Measurements from ENCODE around the gene PDP2.
"Not testable (repeated sequence)": the region's sequence is repeated elsewhere in the genome, so short reads cannot be mapped to it uniquely, and the experiment has no call there.

PDP2 gene

DNA sequence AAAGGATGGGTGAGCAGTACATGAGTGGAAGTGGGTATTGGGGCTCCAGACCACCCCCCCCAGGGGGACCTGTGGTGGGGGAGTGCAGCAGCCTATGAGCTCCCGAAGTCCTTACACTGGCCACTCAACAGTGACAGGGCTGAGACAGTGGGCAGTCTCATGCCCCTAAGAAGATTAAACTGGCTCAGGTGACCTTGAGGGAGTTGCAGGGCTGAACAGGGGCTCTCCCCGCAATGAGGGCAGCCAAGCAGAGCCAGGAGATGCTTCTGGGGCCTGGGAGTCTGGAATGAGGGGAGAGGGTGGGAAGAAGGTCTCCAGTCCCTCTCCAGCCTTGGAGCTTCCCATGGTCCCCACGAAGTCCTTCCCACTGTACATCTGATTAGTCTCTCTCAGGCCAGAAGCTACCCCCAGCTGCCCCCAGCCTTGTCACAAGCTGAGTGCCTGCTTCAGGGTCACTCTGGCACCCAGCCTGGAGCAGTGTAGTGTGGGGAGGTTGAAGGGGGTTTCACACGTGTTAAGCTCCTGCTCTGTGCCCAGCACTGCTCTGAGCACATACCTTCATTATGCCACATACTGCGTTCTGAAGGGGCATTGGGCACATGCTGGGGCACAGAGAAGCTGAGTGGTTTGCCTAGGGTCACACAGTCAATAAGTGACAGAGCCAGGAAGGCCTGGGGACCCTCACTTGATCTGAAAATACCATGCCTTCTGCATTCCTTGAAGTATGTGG lies 39.4 kb downstream of the PDP2 start:
- DNase-seq (ENCODE audit: low spot score), result no peak

DNA sequence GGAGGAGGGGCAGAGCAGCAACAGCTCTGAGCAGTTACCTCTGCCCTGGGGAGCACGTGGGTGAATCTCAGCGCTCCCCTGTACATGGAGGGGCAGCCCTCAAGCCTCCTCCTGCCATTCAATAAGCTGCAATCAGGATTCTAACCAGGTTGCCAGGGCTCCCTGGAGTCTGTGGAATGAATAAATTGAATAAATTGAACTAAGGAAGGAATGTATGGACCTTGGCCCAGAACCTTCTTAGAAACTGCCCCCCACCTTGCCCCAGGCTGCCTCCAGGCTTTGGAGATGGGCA lies 39.9 kb downstream of the PDP2 start:
- no peak for DNase-seq (ENCODE audit: low spot score)

DNA sequence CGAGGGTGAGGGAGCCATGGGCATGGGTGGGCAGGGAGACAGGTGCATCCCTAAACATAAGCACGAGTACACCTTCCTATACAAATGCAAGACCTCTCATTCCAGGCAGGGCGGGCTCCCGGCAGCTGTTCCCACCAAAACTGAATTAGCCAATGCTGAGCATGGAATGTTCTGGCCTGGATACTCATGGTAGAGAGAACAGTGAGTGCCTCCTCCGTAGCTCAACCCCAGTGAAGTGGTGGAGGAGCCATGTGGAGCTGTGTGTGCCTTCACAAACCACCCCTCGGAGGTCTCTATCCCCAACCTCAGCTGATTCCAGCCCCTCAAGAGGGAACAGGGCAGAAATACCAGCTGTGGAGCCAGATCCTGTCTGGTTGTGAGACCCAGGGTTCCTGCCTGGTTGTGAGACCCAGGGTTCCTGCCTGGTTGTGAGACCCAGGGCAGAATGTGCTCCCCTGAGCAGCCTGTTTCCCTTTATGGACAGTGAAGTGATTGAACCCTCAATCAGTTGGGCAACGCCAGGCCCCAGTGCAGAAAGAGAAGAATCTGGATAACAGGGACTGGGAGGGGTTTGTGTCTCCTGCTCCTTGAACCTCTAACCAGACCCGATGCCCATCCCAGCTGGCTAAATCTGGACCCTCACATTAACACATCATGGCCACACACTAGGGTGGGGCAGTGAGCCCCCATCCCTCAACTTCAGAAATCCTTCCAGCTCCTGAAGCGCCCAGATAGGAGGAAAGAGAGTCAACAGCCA lies 40.8 kb downstream of the PDP2 start:
- no peak for DNase-seq (ENCODE audit: low spot score)

DNA sequence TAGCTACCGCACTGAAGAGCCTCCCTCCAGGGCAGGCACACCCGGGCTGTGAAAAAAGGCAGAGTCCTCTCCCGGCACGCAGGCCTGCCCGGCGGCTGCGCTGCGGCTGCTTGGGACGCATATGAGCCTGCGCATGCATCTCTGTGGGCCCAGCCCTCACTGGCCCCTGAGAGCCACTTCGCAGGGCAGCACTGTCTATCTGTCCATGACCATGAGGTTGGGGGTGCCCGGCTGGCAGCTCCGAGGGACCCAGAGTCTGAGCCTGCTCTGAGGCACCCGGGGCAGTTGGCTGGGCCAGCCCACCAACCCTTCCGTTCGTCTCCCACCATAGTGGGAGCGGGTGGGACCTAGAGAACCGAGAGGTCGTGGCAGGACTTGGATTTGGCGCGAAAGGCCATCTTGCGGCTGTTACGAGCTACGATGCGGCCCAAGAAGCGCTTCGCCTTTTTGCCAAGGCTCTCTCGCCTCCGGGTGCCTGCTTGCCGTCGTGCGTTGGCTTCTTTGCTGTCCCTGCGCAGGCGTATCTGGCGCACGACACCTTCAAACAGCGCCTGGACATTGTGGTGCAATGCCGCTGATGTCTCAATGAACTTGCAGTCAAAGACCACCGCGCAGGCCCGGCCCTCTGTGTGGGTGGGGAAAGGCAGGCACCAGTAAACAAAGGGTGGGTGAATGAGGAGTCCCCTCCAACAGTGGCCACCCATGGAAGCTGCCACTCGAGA lies 41.6 kb downstream of the PDP2 start:
- DNase-seq (ENCODE audit: low spot score), result no peak

DNA sequence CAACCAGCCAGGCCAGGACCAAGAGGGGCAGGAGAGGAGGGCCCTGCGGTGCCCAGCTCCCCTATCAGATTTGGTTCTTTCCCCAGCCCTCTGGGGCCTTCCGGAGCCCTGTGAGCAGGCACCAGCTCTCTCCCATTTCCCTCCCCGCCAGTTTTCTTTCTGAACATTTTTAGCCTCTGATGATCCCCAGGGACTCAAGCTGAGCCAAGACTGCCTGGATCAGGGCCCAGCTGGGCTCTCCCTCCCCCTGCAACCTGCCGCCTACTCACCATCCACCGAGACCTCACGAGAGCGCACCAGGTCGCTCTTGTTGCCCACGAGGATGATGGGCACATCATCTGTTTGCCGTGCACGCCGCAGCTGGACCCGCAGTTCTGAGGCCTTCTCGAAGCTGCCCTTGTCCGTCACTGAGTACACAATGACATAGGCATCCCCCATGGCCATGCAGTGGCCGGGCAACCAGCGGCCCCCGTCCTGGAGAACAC lies 43.0 kb downstream of the PDP2 start:
- no peak for DNase-seq (ENCODE audit: low spot score)

DNA sequence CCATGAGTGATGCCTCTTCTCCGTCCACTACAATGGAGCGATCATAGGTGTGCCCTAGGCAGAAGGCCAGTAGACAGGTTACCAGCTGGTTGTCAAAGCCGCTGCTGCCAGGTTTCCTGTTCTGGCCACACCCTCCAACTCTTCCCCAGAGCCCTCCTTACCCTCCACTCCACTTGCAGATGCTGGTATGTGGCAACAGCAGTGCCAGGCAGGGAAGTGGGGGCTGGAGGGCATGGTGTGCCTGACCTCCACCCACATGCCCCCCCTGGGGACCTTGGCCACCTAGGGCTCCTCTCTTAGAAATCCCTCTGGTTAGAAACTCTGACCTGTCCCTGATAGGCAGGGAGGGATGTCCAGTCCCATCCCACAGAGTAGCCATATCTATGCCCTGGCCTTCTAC lies 43.6 kb downstream of the PDP2 start:
- DNase-seq (ENCODE audit: low spot score), result no peak

DNA sequence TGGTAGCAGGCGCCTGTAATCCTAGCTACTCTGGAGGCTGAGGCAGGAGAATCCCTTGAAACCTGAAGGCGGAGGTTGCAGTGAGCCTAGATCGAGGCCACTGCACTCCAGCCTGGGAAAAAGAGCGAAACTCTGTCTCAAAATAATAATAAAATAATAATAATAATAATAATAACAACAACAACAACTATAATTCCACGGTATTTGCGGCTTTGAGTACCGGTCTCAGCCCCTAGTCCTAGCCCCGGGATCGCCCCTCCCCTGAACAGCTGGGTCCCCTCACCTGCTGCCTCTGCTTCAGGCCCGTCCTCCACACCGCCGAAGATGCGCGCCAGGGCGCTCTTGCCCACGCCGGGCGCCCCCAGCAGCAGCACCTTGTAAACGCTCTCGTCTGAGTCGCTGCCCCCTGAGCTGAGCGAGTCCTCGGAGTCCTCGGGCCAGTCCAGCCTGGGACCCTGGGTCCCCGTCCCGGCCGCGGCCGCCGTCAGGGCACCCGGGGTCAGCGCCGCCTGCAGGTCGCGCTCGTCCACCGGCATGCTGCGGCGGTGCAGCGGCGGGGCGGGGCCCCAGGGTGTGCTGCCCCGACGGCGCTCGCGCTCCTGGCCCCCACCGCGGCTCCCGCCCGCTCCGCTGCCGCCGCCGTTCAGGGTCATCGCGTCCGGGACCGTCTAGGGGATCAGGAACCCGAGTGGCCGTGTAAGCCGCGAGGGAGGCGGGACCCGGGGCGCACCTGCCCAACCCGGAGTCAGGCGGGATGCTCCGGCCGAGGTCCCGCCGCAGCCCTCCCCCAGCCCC lies 44.4 kb downstream of the PDP2 start:
- DNase-seq (ENCODE audit: low spot score), result no peak

DNA sequence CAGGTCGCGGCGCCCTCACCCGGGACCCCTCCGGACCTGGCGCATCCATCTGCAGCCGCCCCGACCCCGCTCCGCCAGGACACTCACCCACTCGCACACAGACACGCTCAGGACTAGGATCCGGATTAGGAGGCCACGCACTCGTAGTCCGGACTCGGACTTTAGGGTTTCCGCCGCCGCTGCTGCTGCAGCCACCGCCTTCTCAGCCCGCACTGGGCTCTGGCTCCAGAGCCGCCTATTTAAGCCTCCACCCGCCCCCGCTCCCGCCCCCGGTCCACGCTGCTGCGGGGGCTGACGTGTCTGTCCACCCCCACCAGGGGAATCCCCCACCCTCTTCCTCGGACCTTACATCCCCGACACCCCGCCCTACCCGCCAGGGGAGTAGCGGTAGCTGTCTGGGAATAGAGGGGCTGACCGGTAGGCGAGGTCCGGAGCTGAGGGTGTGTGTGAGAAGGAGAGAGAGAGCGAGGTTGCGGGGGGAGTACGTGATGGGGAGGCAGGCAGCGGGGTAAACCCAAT lies 45.1 kb downstream of the PDP2 start, which contains the start of gene RRAD:
RRAD (minus strand) TSS at position 214 of the 519 bp plus-strand sequence. CDS start 356 bp downstream, outside the sequence.
- no peak for DNase-seq (ENCODE audit: low spot score)

DNA sequence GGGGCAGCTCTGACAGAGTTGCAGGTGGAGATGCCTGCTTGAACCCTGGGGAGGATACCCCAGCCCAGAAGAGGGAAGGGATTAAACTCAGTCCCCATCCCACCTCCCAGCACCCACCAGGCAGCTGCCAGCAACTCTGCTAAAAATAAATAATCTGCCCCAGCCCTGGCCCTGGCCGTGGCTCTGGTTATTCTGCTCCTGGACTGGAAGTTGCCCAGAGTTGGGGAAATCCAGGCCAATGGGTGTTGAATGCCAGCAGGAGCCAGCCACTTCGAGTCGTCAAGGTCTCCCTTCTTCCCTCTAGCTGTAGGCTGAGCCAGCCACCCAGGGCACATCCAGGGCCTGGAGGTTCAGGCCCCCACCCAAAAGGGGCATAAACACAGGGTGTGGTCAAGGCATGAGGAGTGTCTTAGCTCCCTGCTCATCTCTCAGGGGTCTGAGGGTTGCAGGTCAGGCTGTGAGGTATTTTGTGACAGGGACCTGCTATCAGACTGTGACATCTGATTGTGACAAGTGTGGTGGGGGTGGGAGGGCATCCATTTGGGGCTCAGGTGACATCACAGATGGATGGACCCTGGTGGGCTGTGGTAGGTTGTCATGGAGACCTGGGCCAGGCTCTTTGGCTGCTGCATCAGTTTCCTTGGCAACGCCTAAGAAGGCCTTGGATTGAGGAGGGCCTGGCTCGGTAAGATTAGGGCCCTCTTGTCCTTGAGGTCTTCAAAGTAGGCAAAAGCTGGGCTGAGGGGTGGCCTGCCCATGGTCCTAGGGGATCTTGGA lies 46.0 kb downstream of the PDP2 start:
- DNase-seq (ENCODE audit: low spot score), result peak; percentile 39

DNA sequence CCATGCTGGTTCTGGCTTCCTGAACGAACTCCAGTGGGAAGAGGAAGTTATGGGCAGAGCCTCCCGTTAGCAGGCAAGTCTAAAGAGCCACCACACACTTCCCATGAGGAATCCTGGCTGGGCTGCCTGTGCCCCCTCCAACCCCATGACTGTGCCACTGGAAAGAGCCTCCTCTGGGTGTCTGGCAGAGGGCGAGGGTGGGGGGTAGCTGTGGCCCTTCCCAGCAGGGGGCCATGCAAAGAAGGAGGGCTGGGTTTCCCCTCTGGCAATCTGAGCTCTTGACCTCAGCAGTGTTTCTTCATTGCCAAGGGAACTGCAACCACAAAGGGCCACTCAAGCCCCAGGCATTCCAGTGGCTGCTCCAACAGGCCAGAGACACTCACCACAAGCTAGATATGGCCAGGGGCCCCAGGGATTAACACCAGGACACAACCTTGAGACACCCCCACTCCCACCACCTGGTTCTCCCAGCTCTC lies 46.7 kb downstream of the PDP2 start:
- DNase-seq (ENCODE audit: low spot score), result no peak

DNA sequence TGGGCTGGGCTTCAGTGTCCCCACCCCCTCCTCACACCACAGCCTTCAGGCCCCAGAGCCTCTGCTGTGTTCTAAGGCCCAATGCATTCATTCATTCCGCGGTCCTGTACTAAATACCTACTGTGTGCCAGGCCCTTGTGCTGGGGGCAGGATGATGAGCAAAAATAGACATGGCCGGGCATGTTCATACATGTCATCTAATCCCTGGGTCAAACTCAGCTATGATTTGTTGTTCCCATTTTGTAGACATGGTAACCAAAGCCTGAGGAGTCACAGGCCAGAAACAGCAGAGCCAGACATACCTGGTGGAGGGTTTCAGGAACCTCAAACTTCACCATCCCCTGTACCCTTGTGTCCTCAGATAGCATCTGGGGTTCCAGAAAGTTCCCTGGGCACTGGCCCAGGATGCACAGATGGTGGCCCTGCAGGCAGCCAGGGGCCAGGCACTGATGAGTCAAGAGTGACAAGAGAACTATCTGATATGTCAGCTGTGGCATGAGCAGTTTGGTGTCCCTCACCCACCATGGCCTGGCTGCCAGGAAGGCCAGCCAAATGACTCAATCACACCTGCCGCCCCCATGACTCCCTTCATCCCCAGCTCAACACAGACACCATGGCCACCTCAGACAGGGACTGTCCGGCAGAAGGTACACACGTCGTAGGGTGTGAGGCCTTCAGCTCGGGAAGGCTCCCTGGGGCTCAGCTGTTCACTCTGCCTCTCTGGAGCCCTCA lies 47.8 kb downstream of the PDP2 start:
- no peak for DNase-seq (ENCODE audit: low spot score)

DNA sequence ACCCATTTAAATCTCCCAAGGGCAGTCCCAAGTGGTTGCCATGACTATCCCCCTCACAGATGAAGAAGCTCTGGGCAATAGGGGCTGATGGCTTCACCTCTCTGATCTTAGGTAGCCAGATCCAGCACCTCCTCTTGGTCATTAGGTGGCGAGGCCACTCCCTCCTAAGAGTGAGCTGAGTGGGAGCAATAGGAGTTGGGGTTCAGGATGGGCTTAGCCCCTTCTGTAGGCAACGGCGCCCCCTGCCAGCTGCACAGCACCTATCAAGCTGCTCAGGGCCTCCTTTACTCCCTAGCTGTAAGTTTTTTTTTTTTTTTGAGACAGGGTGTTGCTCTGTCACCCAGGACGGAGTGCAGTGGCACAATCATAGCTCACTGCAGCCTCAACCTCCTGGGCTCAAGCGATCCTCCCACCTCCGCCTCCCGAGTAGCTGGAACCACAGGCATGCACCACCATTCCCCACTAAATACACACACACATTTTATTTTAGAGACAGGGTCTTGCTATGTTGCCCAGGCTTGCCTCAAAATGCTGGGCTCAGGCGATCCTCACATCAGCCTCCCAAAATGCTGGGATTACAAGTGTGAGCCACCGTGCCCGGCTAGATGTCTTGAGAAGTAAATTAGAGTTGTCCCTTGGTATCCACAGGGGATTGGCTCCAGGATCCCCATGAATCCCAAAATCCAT lies 48.5 kb downstream of the PDP2 start:
- DNase-seq (ENCODE audit: low spot score), result no peak

DNA sequence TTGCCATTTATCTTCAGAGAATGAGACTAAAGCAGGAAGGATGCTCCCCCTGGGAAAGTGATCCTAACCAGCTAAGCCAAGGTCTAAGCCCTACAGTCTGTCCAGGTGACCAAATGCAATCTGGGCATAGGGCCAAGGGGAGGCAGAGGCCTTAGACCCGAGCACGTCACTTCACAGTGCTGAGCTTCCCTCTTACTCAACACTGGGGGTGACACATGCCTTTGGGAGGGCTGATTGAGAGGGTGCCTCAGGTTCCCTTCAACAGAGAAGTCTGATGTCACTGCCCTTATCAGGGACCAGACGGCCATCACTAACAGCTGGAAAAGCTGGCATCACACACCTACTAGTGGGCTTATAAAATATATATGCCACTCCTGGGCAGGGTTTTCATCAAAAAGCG lies 49.9 kb downstream of the PDP2 start:
- no peak for DNase-seq (ENCODE audit: low spot score)

DNA sequence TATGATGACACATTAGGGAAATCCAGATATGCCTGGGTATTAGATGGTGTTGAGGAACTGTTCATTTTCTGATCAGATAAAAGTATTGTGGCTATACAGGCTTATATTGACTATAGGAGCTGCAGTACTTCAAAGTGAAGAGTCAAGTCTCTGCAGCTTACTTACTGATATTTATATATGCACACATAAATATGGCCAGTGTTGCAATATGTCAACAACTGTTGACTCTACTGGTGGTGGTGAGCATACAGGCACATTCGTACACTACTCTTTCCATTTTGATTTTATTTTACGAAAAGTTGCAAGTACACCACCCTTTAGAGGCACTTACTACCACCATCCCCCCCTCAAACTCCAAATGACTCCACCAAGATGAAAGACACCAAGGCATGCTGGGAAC lies 51.4 kb downstream of the PDP2 start:
- DNase-seq (ENCODE audit: low spot score), result no peak

DNA sequence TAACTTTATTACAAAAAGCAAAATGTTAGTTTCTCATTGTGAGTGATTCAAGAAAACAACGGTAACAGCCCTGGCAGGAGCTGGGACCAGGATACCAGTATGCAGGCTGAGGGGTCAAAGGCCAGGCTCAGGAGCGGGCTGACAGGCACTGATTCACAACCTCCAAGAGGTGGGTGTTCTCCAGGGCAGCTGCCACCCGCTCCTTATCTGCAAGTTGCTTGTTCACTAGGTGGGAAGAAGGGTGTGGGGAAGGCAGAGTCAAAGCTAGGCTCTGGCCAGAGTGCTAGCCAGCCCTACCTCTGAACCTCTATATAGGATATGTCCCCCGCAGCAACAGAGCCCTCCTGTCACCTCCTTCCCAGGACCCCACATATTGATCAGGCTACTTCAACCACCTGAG lies 51.8 kb downstream of the PDP2 start:
- no peak for DNase-seq (ENCODE audit: low spot score)

DNA sequence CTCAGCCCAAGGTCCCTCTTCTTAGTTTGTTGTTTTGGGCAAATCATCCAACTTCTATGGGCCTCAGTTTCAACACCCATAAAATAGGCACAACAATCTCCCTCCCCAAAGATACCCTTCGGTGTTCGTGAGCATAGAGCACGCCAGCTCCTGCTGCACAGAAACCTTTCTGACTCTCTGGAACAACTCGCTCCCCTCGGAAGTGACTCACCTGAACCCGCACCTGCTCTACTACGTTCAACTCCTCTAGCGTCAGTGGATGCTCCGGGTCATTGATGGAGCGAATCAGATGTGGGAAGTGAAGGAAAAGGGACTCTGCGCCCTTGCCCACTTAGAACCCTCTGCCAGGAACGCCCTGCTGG lies 53.4 kb downstream of the PDP2 start:
- DNase-seq (ENCODE audit: low spot score), result peak; percentile 22

DNA sequence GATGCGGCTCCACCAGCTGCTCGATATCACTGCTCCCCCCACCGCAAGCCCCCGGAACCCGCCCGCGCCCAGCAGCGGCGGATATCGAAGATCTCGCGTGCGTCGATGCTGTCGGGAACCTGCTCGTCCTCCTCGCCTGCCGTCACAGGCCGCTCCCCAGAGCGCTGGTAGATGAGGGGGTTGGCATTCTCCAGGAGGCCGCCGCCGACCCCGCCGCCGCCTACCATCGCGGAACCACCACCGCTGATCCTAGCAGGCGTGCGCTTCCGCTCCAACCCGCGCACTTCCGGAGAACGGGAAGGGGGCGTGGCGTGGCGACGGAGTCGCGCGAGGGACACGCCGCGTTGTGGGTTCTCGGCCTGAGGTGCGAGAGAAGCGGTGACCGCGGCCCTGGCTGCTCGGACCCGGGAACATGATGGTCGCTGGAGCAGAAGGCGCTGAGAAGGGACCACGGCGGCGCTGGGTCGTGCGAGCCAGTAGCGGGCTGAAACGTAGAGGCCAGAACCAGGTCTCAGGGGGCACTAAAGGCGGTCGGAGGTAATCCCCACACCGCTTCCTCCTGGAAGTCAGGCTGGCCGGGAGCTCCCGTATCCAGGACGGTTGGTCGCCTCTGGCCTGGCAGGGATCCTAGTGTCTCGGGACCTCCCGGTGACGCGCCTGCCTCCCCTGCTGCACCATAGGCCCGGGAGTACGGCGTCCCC lies 54.0 kb downstream of the PDP2 start, which contains the start of gene CIAO2B:
CIAO2B (minus strand) TSS at position 265 of the 701 bp plus-strand sequence; CDS start at position 227, 38 bp downstream.
- DNase-seq (ENCODE audit: low spot score), result peak; percentile 86

DNA sequence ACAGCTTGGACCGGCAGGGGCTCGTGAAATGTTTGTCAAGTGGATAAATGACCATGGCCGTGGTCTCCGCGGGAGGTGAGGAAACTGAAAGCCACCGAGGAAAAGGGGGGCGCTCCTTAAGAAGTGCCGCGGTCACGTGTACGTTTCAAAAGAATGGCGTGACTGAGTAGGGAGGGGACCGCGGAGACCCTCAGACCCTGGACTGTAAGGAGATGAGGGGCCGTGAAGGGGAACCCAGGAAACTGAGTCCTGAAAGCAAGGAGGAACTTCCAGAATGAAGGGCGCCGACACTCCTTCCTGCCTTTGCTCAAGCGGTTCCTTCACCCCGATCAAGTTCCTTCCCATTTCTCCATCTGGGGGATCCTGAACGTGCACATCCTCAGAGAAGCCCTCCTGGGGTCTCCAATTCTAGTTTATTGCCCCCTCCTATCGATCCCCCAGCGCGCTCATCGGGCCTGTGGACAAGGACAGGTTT lies 54.6 kb downstream of the PDP2 start:
- not testable (repeated sequence) for DNase-seq (ENCODE audit: low spot score)

Data from putamen (tissue), 1 donor.